ENCODE measurements around the gene TUFT1. TPM values are rescaled to one million over a fixed set of nuclear protein-coding genes. Genes with fewer than 3 reads are reported as not detected.

TUFT1 gene
- total RNA-seq, 1 experiment from 2014 or later: 31.4 TPM

DNA sequence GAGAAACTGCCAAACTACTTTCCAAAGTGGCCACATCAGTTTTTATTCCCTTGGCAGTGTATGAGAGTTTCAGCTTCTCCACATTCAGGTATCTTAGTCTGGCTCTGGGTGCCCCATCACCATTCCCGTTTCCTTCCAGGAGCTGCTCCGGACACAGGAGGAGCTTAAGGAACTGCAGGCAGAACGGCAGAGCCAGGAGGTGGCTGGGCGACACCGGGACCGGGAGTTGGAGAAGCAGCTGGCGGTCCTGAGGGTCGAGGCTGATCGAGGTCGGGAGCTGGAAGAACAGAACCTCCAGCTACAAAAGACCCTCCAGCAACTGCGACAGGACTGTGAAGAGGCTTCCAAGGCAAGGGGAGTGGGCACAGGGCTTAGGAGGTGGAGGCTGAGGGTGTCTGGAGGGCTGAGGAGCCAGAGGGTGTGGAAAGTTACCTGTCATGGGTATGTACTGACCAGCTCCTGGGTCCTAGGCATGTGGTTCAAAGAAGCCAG is 10.9 kb upstream of the TUFT1 start:
- H3K4me3 Mint-ChIP-seq (ENCODE audit: low read depth, unreplicated experiment): no peak overlapping the region
- TF ChIP-seq, protein P1, sequence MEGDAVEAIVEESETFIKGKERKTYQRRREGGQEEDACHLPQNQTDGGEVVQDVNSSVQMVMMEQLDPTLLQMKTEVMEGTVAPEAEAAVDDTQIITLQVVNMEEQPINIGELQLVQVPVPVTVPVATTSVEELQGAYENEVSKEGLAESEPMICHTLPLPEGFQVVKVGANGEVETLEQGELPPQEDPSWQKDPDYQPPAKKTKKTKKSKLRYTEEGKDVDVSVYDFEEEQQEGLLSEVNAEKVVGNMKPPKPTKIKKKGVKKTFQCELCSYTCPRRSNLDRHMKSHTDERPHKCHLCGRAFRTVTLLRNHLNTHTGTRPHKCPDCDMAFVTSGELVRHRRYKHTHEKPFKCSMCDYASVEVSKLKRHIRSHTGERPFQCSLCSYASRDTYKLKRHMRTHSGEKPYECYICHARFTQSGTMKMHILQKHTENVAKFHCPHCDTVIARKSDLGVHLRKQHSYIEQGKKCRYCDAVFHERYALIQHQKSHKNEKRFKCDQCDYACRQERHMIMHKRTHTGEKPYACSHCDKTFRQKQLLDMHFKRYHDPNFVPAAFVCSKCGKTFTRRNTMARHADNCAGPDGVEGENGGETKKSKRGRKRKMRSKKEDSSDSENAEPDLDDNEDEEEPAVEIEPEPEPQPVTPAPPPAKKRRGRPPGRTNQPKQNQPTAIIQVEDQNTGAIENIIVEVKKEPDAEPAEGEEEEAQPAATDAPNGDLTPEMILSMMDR (IDR thresholded peaks at IDR 0.05; ENCODE audit: unreplicated experiment): no peak
- H3K9me3 Mint-ChIP-seq (ENCODE audit: low read depth, unreplicated experiment): no peaks in the 10 kb centered on the region
- intact Hi-C loops (cut with micrococcal nuclease; ENCODE audit: unreplicated experiment): no loop called here
- BruUV-seq (replicated peaks): no TSS peak
- CTCF ChIA-PET: interaction anchor here (0.9 kb wide), 1 partner anchor 11 kb away, joined by 5 read pairs; the partner anchor contains the start of gene TUFT1
- no peak overlapping the region for H3K27ac Mint-ChIP-seq (ENCODE audit: unreplicated experiment)
- H3K4me1 Mint-ChIP-seq (ENCODE audit: low read depth, unreplicated experiment): no peaks in the 10 kb centered on the region
- no peaks in the 10 kb centered on the region for H3K27me3 Mint-ChIP-seq (ENCODE audit: unreplicated experiment)
- DNase-seq: no peak
- H3K36me3 Mint-ChIP-seq (ENCODE audit: insufficient read depth, unreplicated experiment): peaks cover 92% of the 10 kb centered on the region

DNA sequence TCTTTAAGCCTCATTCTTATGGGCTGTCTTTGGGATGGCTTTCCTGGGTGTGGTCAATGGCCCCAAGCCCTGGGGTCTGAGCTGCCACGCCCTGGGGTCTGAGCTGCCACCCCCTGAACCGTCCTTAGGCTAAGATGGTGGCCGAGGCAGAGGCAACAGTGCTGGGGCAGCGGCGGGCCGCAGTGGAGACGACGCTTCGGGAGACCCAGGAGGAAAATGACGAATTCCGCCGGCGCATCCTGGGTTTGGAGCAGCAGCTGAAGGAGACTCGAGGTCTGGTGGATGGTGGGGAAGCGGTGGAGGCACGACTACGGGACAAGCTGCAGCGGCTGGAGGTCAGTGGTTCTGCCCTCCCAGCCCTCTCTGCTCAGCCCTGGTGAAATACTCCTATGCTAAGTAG is 10.3 kb upstream of the TUFT1 start:
- Mint-ChIP-seq H3K27ac (ENCODE audit: unreplicated experiment) (peak overlapping the region; percentile 22), H3K4me3 (ENCODE audit: low read depth, unreplicated experiment) (no peak overlapping the region), H3K27me3 (ENCODE audit: unreplicated experiment) (no peaks in the 10 kb centered on the region), H3K36me3 (ENCODE audit: insufficient read depth, unreplicated experiment) (peaks cover 92% of the 10 kb centered on the region), H3K4me1 (ENCODE audit: low read depth, unreplicated experiment) (no peaks in the 10 kb centered on the region), H3K9me3 (ENCODE audit: low read depth, unreplicated experiment) (no peaks in the 10 kb centered on the region)
- intact Hi-C loops (cut with micrococcal nuclease; ENCODE audit: unreplicated experiment): no loop called here
- CTCF ChIA-PET: interaction anchor here (0.9 kb wide), 1 partner anchor 10 kb away, joined by 5 read pairs; the partner anchor contains the start of gene TUFT1
- DNase-seq: no peak
- BruUV-seq (replicated peaks): no TSS peak
- TF ChIP-seq, protein P1 (IDR thresholded peaks at IDR 0.05; ENCODE audit: unreplicated experiment): no peak

DNA sequence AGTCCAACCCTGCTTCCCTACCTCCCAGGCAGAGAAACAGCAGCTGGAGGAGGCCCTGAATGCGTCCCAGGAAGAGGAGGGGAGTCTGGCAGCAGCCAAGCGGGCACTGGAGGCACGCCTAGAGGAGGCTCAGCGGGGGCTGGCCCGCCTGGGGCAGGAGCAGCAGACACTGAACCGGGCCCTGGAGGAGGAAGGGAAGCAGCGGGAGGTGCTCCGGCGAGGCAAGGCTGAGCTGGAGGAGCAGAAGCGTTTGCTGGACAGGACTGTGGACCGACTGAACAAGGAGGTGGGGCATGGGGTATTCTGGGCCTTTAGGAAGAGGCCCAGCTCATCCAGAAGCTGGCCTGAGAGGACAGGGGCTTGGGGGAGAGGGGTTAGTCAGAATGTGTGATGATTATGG is 9.6 kb upstream of the TUFT1 start:
- H3K27ac Mint-ChIP-seq (ENCODE audit: unreplicated experiment): peak overlapping the region; percentile 22
- CTCF ChIA-PET: no interaction called here
- no peaks in the 10 kb centered on the region for H3K27me3 Mint-ChIP-seq (ENCODE audit: unreplicated experiment)
- no TSS peak for BruUV-seq (replicated peaks)
- no peak for DNase-seq
- no peak overlapping the region for H3K4me3 Mint-ChIP-seq (ENCODE audit: low read depth, unreplicated experiment)
- TF ChIP-seq, protein P1 (IDR thresholded peaks at IDR 0.05; ENCODE audit: unreplicated experiment): no peak
- no peaks in the 10 kb centered on the region for H3K9me3 Mint-ChIP-seq (ENCODE audit: low read depth, unreplicated experiment)
- intact Hi-C loops (cut with micrococcal nuclease; ENCODE audit: unreplicated experiment): no loop called here
- H3K36me3 Mint-ChIP-seq (ENCODE audit: insufficient read depth, unreplicated experiment): peaks cover 92% of the 10 kb centered on the region
- H3K4me1 Mint-ChIP-seq (ENCODE audit: low read depth, unreplicated experiment): no peaks in the 10 kb centered on the region

DNA sequence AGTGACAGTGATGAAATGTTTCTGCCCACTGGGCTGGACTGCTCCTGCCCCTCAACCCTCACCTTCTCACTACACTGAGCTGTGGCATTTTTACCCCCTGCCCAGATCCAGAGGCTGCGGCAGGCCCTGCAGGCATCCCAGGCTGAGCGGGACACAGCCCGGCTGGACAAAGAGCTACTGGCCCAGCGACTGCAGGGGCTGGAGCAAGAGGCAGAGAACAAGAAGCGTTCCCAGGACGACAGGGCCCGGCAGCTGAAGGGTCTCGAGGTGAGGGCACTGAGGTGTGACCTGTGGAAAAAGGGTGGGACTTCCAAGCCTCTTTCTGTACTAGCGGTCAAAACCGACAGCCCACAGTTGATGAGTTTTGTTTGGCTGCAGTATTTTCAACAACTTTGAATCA is 6.2 kb upstream of the TUFT1 start:
- H3K36me3 Mint-ChIP-seq (ENCODE audit: insufficient read depth, unreplicated experiment): peaks cover 95% of the 10 kb centered on the region
- H3K27ac Mint-ChIP-seq (ENCODE audit: unreplicated experiment): no peak overlapping the region
- TF ChIP-seq, protein P1 (IDR thresholded peaks at IDR 0.05; ENCODE audit: unreplicated experiment): no peak
- CTCF ChIA-PET: interaction anchor here (0.6 kb wide), 1 partner anchor 147 kb away, joined by 5 read pairs; no protein-coding TSS in a partner anchor
- BruUV-seq (replicated peaks): no TSS peak
- H3K27me3 Mint-ChIP-seq (ENCODE audit: unreplicated experiment): no peaks in the 10 kb centered on the region
- no peaks in the 10 kb centered on the region for H3K9me3 Mint-ChIP-seq (ENCODE audit: low read depth, unreplicated experiment)
- intact Hi-C loops (cut with micrococcal nuclease; ENCODE audit: unreplicated experiment): no loop called here
- H3K4me1 Mint-ChIP-seq (ENCODE audit: low read depth, unreplicated experiment): no peaks in the 10 kb centered on the region
- DNase-seq: no peak
- H3K4me3 Mint-ChIP-seq (ENCODE audit: low read depth, unreplicated experiment): no peak overlapping the region
